Peyer's patch (tissue), 4 donors: Measurements from ENCODE around the gene MGMT.

Experiments
- POLR2A ChIP-seq, 2 donors: fragments of 450-650 bp; IDR thresholded peaks; one replicate each; pipeline ENCODE4 v1.5.1; 2017; ENCODE audit warnings: antibody characterized with exemption in 2 of 2, mild to moderate bottlenecking in 2 of 2, moderate library complexity in 2 of 2
- TF ChIP-seq, protein P1 (sequence below), 6 experiments: fragments of 450-650 bp in 4 of 6; fragments of 200-600 bp in 2 of 6; sonication (generic) in 1 of 6; IDR thresholded peaks; one replicate each; pipeline ENCODE4 v1.5.1; 2017 to 2019; ENCODE audit warnings: antibody characterized with exemption in 6 of 6, mild to moderate bottlenecking in 3 of 6, moderate library complexity in 1 of 6

DNA sequence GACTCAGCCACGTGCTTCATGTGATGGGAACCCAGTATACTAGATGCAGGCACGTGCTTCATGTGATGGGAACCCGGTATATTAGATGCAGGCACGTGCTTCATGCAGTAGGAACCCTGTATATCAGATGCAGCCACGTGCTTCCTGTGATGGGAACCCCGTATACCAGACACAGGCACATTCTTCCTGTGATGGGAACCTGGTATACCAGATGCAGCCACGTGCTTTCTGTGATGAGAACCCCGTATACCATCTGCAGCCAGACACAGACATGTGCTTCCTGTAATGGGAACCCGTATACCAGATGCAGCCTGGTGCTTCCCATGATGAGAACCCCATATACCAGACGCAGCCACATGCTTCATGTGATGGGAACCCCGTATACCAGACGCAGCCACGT is 44.0 kb downstream of the MGMT start:
- no peak for TF ChIP-seq POLR2A (IDR thresholded peaks at IDR 0.05)
- TF ChIP-seq, protein P1, sequence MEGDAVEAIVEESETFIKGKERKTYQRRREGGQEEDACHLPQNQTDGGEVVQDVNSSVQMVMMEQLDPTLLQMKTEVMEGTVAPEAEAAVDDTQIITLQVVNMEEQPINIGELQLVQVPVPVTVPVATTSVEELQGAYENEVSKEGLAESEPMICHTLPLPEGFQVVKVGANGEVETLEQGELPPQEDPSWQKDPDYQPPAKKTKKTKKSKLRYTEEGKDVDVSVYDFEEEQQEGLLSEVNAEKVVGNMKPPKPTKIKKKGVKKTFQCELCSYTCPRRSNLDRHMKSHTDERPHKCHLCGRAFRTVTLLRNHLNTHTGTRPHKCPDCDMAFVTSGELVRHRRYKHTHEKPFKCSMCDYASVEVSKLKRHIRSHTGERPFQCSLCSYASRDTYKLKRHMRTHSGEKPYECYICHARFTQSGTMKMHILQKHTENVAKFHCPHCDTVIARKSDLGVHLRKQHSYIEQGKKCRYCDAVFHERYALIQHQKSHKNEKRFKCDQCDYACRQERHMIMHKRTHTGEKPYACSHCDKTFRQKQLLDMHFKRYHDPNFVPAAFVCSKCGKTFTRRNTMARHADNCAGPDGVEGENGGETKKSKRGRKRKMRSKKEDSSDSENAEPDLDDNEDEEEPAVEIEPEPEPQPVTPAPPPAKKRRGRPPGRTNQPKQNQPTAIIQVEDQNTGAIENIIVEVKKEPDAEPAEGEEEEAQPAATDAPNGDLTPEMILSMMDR (IDR thresholded peaks at IDR 0.05) = no peak
